WI38 (cell line): ENCODE results near the gene GAK.

Source experiments
- H3K4me3 ChIP-seq: 2 replicates; pipeline ENCODE4 v1.5.1; 2011; ENCODE audit warnings: low read depth, mild to moderate bottlenecking, control low read depth, low read length
- CTCF ChIP-seq: IDR thresholded peaks from 2 replicates; pipeline ENCODE4 v1.5.1; 2012; ENCODE audit warnings: low read depth, mild to moderate bottlenecking, control low read depth, low read length

GAK gene

GRCh38 chr4:966266-967112 is 34.4 kb upstream of the GAK start:
- no peak for TF ChIP-seq CTCF
- H3K4me3 ChIP-seq, result no peak overlapping the region

- TF ChIP-seq CTCF, result no peak
- H3K4me3 ChIP-seq, result no peak overlapping the region
Measured at GRCh38 chr4:965766-966134, 33.6 kb upstream of the GAK start.

GRCh38 chr4:965048-965765 is 33.1 kb upstream of the GAK start:
- TF ChIP-seq CTCF, result no peak
- no peak overlapping the region for H3K4me3 ChIP-seq

- H3K4me3 ChIP-seq, result no peak overlapping the region
- TF ChIP-seq CTCF, result no peak
Measured at GRCh38 chr4:964346-965025, 32.4 kb upstream of the GAK start.

- no peak overlapping the region for H3K4me3 ChIP-seq
- TF ChIP-seq CTCF, result no peak
Measured at GRCh38 chr4:963276-964225, 31.4 kb upstream of the GAK start.

GRCh38 chr4:962231-963208 is 30.4 kb upstream of the GAK start:
- H3K4me3 ChIP-seq, result no peak overlapping the region

More at GRCh38 chr4:962231-963208, 30.4 kb upstream of the GAK start:
- no peak for TF ChIP-seq CTCF
